Amygdala (tissue), 56 donors: ENCODE measurements around the gene PITPNC1.
"Not testable (repeated sequence)": the region's sequence is repeated elsewhere in the genome, so short reads cannot be mapped to it uniquely, and the experiment has no call there.

Source experiments
- DNase-seq, 56 donors: peaks; one replicate each; lab custom pipeline; 2025; lab: John Stamatoyannopoulos, UW

PITPNC1 gene

GRCh38 chr17:67605256-67605912 lies 228.3 kb downstream of the PITPNC1 start:
- peak in 33 of 56 donors; percentile 4 to 77 (median 26) for DNase-seq

GRCh38 chr17:67606471-67606870 lies 229.4 kb downstream of the PITPNC1 start:
- peak in 1 of 56 donors; percentile 16 for DNase-seq

- DNase-seq, result no peak
Observed at GRCh38 chr17:67606896-67607604, 230.0 kb downstream of the PITPNC1 start.

GRCh38 chr17:67610061-67610460 lies 233.0 kb downstream of the PITPNC1 start:
- no peak for DNase-seq

- DNase-seq, result no peak
Observed at GRCh38 chr17:67613961-67614360, 236.9 kb downstream of the PITPNC1 start.

- peak in 29 of 56 donors; percentile 15 to 76 (median 36) for DNase-seq
Observed at GRCh38 chr17:67615011-67615561, 238.0 kb downstream of the PITPNC1 start.

- peak in 8 of 56 donors; percentile 10 to 25 (median 20) for DNase-seq
Observed at GRCh38 chr17:67615736-67616135, 238.7 kb downstream of the PITPNC1 start.

GRCh38 chr17:67617304-67617899 lies 240.3 kb downstream of the PITPNC1 start:
- no peak for DNase-seq

GRCh38 chr17:67619555-67619954 lies 242.5 kb downstream of the PITPNC1 start:
- no peak for DNase-seq

GRCh38 chr17:67620088-67620487 lies 243.0 kb downstream of the PITPNC1 start:
- no peak for DNase-seq

GRCh38 chr17:67620636-67621035 lies 243.6 kb downstream of the PITPNC1 start:
- no peak for DNase-seq

GRCh38 chr17:67623767-67624166 lies 246.7 kb downstream of the PITPNC1 start:
- no peak for DNase-seq

GRCh38 chr17:67624886-67625656 lies 248.0 kb downstream of the PITPNC1 start:
- DNase-seq, result no peak

- DNase-seq, result no peak
Observed at GRCh38 chr17:67625971-67626370, 248.9 kb downstream of the PITPNC1 start.

- peak in 14 of 56 donors; percentile 5 to 48 (median 28) for DNase-seq
Observed at GRCh38 chr17:67628580-67629013, 251.5 kb downstream of the PITPNC1 start.

- no peak for DNase-seq
Observed at GRCh38 chr17:67629971-67630320, 252.9 kb downstream of the PITPNC1 start.

- DNase-seq, result not testable (repeated sequence)
Observed at GRCh38 chr17:67630836-67631235, 253.8 kb downstream of the PITPNC1 start.

GRCh38 chr17:67632141-67632540 lies 255.1 kb downstream of the PITPNC1 start:
- DNase-seq, result no peak

GRCh38 chr17:67633751-67634211 lies 256.7 kb downstream of the PITPNC1 start:
- DNase-seq, result peak in 1 of 56 donors; percentile 18

- DNase-seq, result no peak
Observed at GRCh38 chr17:67635681-67636080, 258.6 kb downstream of the PITPNC1 start.
